ENCODE results near the gene RBP3. TPM values are rescaled to one million over a fixed set of nuclear protein-coding genes. Genes with fewer than 3 reads are reported as not detected.

The RBP3 gene
- total and polyA plus RNA-seq, 2 of the 4 experiments (the other 2 are of a cell fraction), result not detected

DNA sequence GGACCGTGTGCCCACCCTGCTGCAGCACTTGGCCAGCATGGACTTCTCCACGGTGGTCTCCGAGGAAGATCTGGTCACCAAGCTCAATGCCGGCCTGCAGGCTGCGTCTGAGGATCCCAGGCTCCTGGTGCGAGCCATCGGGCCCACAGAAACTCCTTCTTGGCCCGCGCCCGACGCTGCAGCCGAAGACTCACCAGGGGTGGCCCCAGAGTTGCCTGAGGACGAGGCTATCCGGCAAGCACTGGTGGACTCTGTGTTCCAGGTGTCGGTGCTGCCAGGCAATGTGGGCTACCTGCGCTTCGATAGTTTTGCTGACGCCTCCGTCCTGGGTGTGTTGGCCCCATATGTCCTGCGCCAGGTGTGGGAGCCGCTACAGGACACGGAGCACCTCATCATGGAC, 1.4 kb downstream of the RBP3 start:
- Histone ChIP-seq H3K23ac (ENCODE audit: low read depth, low read length) (no peak overlapping the region), H2BK120ac (ENCODE audit: low read depth, low read length) (no peak overlapping the region), H2AK5ac (ENCODE audit: low read depth, low read length) (no peak overlapping the region), H3K36me3 (ENCODE audit: control insufficient read depth, insufficient read depth, low read length) (no peaks in the 10 kb centered on the region), H3K9me3 (ENCODE audit: control insufficient read depth, insufficient read depth, low read length) (no peaks in the 10 kb centered on the region), H3K9me1 (ENCODE audit: insufficient read depth, low read length) (no peaks in the 10 kb centered on the region), H4K5ac (ENCODE audit: low read depth, low read length) (no peak overlapping the region), H2AFZ (replicated peaks; ENCODE audit: low read length, poor library complexity) (no peak overlapping the region), H3K4me2 (ENCODE audit: low read depth, low read length) (no peak overlapping the region), H3K27me3 (ENCODE audit: control insufficient read depth, insufficient read depth, low read length) (peaks cover 39% of the 10 kb centered on the region), H4K20me1 (ENCODE audit: insufficient read depth, low read length) (no peaks in the 10 kb centered on the region), H4K8ac (ENCODE audit: low read depth in 2 of 2, low read length in 2 of 2) (no peak overlapping the region), H3K4ac (ENCODE audit: low read depth, low read length) (no peak overlapping the region), H3K18ac (ENCODE audit: low read depth, low read length) (no peak overlapping the region), H3K14ac (replicated peaks; ENCODE audit: low read depth, low read length) (no peak overlapping the region), H2BK5ac (ENCODE audit: low read depth, low read length, poor library complexity, severe bottlenecking) (no peak overlapping the region), H2AK9ac (replicated peaks; ENCODE audit: low read depth, low read length, poor library complexity) (no peak overlapping the region), H3K79me1 (ENCODE audit: low read depth in 1 of 2, low read length in 2 of 2) (no peaks in the 10 kb centered on the region), H3K56ac (ENCODE audit: extremely low read depth, insufficient read depth, low read length) (no peak overlapping the region), H3K9ac (ENCODE audit: low read depth, low read length) (no peak overlapping the region), H4K91ac (ENCODE audit: insufficient read depth, low read depth, low read length) (no peak overlapping the region), H2BK15ac (ENCODE audit: low read depth, low read length) (no peak overlapping the region), H3K27ac (ENCODE audit: insufficient read depth, low read length) (no peak overlapping the region), H3K4me1 (ENCODE audit: control insufficient read depth, insufficient read depth, low read length) (no peaks in the 10 kb centered on the region), H2BK20ac (ENCODE audit: low read depth, low read length) (no peak overlapping the region), H3K4me3 (ENCODE audit: insufficient read depth, low read depth, low read length) (no peak overlapping the region)
- ATAC-seq (ENCODE audit: low read depth) (no peak), DNase-seq (no peak)
- in situ Hi-C loops (cut with MboI; ENCODE audit: low sequenced_read_pairs), result no loop called here
- dilution Hi-C loops (cut with HindIII; ENCODE audit: low sequenced_read_pairs, unreplicated experiment), result no loop called here
- intact Hi-C loops (cut with micrococcal nuclease), result no loop called here
- no TSS peak for BruUV-seq (replicated peaks)
- 91% methylated on average over 18 of the region's 22 CpGs; no CpG with 5 or more reads in 1 of the 2 experiments for WGBS, 2 experiments (ENCODE audit: extremely low coverage in 2 of 2, insufficient read length in 1 of 2)
- POLR2A ChIA-PET (ENCODE audit: unreplicated experiment), result no interaction called here
- CTCF ChIA-PET, result no interaction called here
- TF ChIP-seq ELK1 (IDR thresholded peaks at IDR 0.05; ENCODE audit: borderline replicate concordance, low read depth, low read length), result no peak
- no peak for TF ChIP-seq CEBPB (IDR thresholded peaks at IDR 0.05; ENCODE audit: low read depth, low read length)
- TF ChIP-seq MAZ (IDR thresholded peaks at IDR 0.05; ENCODE audit: borderline replicate concordance, low read depth, low read length), result no peak
- TF ChIP-seq SMC3 (IDR thresholded peaks at IDR 0.05; ENCODE audit: low read depth, low read length), result no peak
- TF ChIP-seq RAD21 (IDR thresholded peaks at IDR 0.05; ENCODE audit: low read length), result no peak
- no peak for TF ChIP-seq MAFK (IDR thresholded peaks at IDR 0.05; ENCODE audit: low read depth, low read length)
- no peak for TF ChIP-seq NFE2L2 (IDR thresholded peaks at IDR 0.05; ENCODE audit: low read depth, low read length)
- no peak for TF ChIP-seq FOS (IDR thresholded peaks at IDR 0.05; ENCODE audit: low read depth, low read length)
- no peak for TF ChIP-seq CHD1 (IDR thresholded peaks at IDR 0.05; ENCODE audit: low read depth, low read length)
- no peak for TF ChIP-seq POLR2A (IDR thresholded peaks at IDR 0.05; ENCODE audit: low read depth, low read length)
- TF ChIP-seq RCOR1 (IDR thresholded peaks at IDR 0.05; ENCODE audit: insufficient replicate concordance, low read length), result no peak
- TF ChIP-seq BHLHE40 (IDR thresholded peaks at IDR 0.05; ENCODE audit: low read depth, low read length), result no peak
- no peak for TF ChIP-seq MXI1 (IDR thresholded peaks at IDR 0.05; ENCODE audit: borderline replicate concordance, low read depth, low read length)
- TF ChIP-seq RFX5 (IDR thresholded peaks at IDR 0.05; ENCODE audit: low read depth, low read length), result no peak
- TF ChIP-seq USF2 (IDR thresholded peaks at IDR 0.05; ENCODE audit: low read depth, low read length), result no peak
- no peak for TF ChIP-seq CTCF (conservative IDR thresholded peaks at IDR 0.05; ENCODE audit: low read depth, low read length)

All from IMR-90 (cell line).